CD1c-positive myeloid dendritic cell (primary cell): ENCODE measurements around the gene SH3YL1.

Experiments
- DNase-seq: peaks from one replicate; pipeline ENCODE4 v3.0.0-alpha.2; 2016; ENCODE audit errors: extremely low spot score

SH3YL1 gene

GRCh38 chr2:263774-264492 is at the start of gene SH3YL1:
Gene SH3YL1 (minus strand): TSS chr2:264032. CDS start chr2:263984, 48 bp downstream.
- peak; percentile 30 for DNase-seq

- no peak for DNase-seq
Measured at GRCh38 chr2:310994-311393, 47.2 kb upstream of the SH3YL1 start.

GRCh38 chr2:309954-310510 is 46.2 kb upstream of the SH3YL1 start:
- DNase-seq = no peak

GRCh38 chr2:309148-309953 is 45.5 kb upstream of the SH3YL1 start:
- DNase-seq = no peak

GRCh38 chr2:305366-305765 is 41.5 kb upstream of the SH3YL1 start:
- DNase-seq = no peak

- DNase-seq = no peak
Measured at GRCh38 chr2:296354-296753, 32.5 kb upstream of the SH3YL1 start.

GRCh38 chr2:295090-295489 is 31.3 kb upstream of the SH3YL1 start:
- no peak for DNase-seq

GRCh38 chr2:290090-290722 is 26.4 kb upstream of the SH3YL1 start:
- peak; percentile 31 for DNase-seq

GRCh38 chr2:289362-290089 is 25.7 kb upstream of the SH3YL1 start:
- DNase-seq = no peak

- no peak for DNase-seq
Measured at GRCh38 chr2:288758-289361, 25.0 kb upstream of the SH3YL1 start.

GRCh38 chr2:287911-288757 is 24.3 kb upstream of the SH3YL1 start, which contains the start of gene ALKAL2:
Gene ALKAL2 (minus strand): TSS chr2:288091. CDS start chr2:287835, 256 bp downstream.
- no peak for DNase-seq

- DNase-seq = no peak
Measured at GRCh38 chr2:287471-287885, 23.6 kb upstream of the SH3YL1 start.

- DNase-seq = no peak
Measured at GRCh38 chr2:286774-287392, 23.1 kb upstream of the SH3YL1 start.

- no peak for DNase-seq
Measured at GRCh38 chr2:286035-286434, 22.2 kb upstream of the SH3YL1 start.

GRCh38 chr2:285531-285930 is 21.7 kb upstream of the SH3YL1 start:
- no peak for DNase-seq

- DNase-seq = no peak
Measured at GRCh38 chr2:284896-285492, 21.2 kb upstream of the SH3YL1 start.

- no peak for DNase-seq
Measured at GRCh38 chr2:283996-284794, 20.4 kb upstream of the SH3YL1 start.
